NCI-H1105 (cell line): ENCODE measurements around the gene TSPAN11.
"Not testable (repeated sequence)": the region's sequence is repeated elsewhere in the genome, so short reads cannot be mapped to it uniquely, and the experiment has no call there.

Experiments
- DNase-seq: peaks from one replicate; lab custom pipeline; 2025; lab: John Stamatoyannopoulos, UW

TSPAN11 gene

GRCh38 chr12:31019976-31020375 is 93.4 kb downstream of the TSPAN11 start:
- DNase-seq = no peak

DNA sequence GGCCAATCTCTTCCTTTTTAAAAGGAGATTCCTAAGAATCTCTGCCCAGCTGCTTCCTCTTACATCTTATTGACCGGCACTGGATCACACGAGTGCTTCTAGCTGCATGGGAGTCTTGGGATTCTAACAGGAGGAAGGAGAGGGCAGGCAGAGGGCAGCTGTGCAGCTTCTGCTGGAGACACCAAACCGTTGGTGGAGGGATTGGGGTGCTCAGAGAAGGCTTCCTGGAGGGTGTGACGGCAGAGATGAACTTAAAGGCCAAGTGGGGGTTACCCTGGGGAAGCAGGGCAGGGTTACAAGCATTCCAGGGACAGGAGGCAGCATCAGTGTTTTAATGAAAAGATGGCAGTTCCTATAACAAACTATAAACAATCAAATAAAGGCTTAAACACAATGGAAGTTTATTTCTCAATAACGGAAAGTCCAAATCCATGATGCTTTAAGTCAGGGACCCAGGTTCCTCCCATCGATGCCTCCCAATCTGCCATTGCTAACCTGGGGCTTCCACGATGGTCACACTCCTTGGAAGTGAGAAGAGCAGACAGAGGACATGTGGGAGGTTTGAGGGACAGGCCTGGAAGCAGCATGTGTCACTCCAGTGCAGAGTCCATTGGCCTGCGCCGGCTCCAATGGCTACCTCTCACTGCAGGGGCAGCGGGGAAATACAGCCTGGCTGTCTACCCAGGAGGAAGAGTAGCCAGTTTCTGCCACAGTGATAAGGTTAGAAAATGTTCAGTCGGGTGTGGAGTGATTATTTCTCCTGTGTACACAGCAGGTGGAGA is 94.0 kb downstream of the TSPAN11 start:
- no peak for DNase-seq

GRCh38 chr12:31021181-31021580 is 94.6 kb downstream of the TSPAN11 start:
- no peak for DNase-seq

DNA sequence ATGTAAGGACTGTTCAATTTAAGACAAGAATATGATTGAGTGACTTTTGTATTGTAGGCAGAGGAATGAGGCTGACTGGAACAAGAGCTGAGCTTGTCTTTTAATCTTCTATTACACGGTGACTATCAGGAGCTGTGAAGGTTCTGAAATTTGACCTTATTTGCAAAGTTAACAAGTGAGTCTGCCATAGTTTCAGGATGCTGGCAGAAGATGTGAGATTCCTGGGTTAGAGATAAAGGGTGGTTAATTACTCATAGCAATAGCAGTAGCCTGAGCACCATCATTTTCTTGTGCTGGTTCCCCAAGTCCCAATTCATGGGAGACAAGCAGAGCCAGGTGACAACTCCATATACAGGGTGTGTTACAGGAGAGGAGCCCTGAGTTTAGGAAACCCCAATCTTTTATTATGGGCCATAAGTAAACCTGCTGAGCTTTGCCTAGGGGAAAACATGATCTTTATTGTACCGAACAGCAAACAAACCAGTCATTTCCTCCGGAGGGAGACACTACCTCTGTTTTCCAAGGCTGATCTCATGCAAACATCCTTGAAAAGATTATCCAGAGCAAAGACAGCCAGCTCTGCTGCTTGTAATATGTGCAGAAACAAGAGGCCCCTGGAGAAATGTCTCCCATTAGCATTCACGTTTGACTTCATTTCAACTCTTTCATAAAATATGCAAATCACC is 95.4 kb downstream of the TSPAN11 start:
- no peak for DNase-seq

DNA sequence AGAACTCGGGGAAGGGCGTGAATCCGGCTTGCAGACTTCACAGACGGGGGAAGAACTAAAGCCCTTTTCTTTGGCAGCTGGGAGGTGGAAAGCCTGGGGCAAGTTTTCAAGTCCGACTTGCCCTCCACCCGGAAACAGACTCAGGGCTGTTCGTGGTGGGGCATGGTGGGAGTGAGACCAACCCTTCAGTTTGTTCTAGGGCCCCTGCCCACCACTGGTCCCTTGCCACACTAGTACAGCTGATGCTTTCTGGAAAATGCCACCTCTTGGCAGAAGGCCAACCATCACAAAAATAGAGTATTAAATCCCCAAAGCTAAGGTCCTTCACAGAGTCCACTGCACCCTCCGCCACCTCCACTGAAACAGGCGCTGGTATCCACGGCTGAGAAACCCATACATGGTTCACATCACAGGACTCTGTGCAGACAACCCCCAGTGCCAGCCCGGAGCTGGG is 96.8 kb downstream of the TSPAN11 start:
- no peak for DNase-seq

GRCh38 chr12:31026202-31026601 is 99.7 kb downstream of the TSPAN11 start:
- DNase-seq = no peak

- DNase-seq = not testable (repeated sequence)
Measured at GRCh38 chr12:31027006-31027405, 100.5 kb downstream of the TSPAN11 start.

GRCh38 chr12:31029468-31029867 is 102.9 kb downstream of the TSPAN11 start:
- no peak for DNase-seq

DNA sequence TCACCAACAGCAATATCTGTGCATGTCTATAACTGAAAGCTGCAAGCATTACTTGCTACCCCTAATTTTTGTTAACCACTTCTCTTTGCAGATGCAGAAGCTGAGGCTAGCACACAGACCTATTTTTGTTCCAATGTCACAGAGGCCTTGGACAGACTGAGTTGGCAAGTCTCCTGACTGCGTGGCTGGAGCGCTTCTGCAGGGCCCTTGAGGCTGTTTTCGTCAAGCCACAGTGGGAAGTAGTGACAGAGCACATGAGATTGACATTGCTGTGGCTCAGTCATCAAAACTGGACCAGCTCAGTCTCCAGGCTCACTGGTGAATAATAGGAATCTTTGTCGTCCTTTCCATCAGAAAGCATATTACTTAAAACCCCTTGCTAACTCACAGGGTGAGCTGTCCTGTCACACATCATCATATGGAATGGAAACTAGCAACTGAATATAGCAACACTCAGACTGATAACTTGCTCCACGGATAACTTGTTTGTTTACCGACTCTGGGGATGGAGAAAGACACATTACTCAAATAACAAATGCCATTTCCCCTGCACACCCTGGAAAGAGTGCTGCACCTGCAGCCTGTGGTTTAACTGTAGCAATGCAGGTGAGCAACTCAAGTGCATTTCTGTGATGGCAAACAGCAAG is 103.5 kb downstream of the TSPAN11 start:
- DNase-seq = no peak

DNA sequence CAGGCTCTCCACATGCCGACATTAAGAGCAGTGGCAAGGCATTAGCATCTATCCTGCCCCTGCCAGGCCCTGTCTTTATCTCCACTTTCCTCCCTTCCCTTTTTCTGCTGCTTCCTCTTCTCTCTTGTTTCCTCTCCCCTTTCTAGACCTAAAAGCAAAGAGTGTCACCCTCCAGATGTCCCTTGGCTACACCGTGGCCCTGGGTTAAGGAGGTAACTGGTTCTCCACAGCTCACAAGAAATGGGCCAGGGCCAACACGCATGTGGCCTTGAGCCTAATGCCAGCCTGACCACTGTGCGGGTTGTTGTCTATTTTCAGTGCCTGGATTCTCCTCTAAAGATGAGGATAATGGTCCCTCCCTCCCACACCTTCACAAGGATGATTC is 105.4 kb downstream of the TSPAN11 start:
- DNase-seq = no peak

- no peak for DNase-seq
Measured at GRCh38 chr12:31033146-31033545, 106.6 kb downstream of the TSPAN11 start.

GRCh38 chr12:31033681-31034080 is 107.1 kb downstream of the TSPAN11 start:
- DNase-seq = no peak

DNA sequence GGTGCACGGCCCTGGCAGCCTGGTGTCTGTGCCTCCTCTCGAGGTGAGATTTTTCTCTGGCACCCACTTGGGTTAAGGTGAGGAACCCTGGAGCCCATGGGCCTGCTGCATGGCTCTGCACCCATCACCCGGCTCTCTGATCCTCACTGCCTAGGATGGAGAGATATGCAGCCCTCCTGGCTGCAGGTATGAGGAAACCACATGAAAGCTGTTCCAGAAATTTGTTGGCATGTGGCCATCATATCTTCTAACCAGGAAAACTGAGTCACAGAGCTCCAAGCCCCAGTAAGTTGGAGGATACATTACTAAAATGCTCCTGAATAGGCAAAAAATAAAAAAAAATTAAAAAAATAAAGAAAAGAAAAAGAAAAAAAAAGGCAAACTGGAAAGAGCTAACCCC is 107.8 kb downstream of the TSPAN11 start:
- no peak for DNase-seq

- DNase-seq = no peak
Measured at GRCh38 chr12:31035226-31035625, 108.7 kb downstream of the TSPAN11 start.

GRCh38 chr12:31035967-31036665 is 109.6 kb downstream of the TSPAN11 start:
- no peak for DNase-seq

DNA sequence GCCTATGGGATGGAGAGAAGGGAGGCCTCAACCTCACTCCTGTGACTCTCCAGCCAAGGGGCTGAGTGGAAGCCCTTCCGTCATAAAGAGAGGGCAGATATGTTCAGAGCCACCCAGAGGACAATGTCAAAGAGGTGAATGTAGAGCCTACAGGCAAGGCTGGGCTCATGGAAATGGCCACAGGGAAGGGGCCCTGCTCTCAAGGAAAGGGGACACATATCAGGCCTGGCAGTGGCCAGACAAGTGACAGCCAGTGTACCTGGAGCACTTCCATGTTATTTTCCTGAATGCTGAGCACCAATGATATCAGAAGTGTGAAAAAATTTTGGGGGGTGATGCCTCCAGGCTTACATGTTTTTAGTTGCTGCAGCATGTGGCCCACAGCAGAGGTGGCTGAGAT is 110.5 kb downstream of the TSPAN11 start:
- no peak for DNase-seq

GRCh38 chr12:31037931-31038330 is 111.4 kb downstream of the TSPAN11 start:
- no peak for DNase-seq

DNA sequence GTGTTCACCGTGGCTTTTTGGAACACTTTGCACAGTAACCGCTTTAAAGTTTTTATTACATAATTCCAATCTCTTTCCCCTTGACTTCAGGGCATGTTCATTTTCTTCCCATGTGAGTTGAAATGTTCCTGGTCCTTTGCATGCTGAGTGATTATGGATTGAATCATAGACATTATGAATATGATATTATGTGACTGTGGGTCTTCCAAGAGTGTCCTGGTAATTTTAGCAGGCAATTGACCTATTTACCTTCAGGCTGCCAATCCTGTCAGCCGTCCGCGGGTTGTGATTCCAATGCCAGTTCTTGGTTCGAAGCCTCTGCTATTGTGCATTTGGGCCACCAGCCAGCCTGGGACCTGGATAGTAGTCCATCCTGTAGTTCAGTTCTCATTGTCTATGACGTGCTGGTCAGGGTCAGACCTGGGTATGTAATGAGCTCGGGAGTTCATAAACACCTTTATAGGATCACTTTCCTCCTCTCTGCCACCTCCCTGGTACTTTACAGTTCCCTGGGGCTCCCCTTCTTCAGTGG is 114.6 kb downstream of the TSPAN11 start:
- DNase-seq = no peak
